Left colon (tissue), 2 donors: ENCODE results near the gene MAS1. TPM values are rescaled to one million over a fixed set of nuclear protein-coding genes. Genes with fewer than 3 reads are reported as not detected.
"Not testable (repeated sequence)": the region's sequence is repeated elsewhere in the genome, so short reads cannot be mapped to it uniquely, and the experiment has no call there.

Experiments
- ATAC-seq: fragments of 200-7000 bp; cut with Tn5 transposase; one replicate; pipeline ENCODE4 v1.9.1; 2020; ENCODE audit warnings: mild to moderate bottlenecking, moderate library complexity
- DNase-seq, 2 donors: peaks; one replicate each; pipeline ENCODE4 v3.0.0-alpha.2; 2020
- intact Hi-C, 2 donors: fragments of 100-400 bp; cut with DNase I in 1 of 2; cut with micrococcal nuclease in 1 of 2; formaldehyde crosslinking; loops; one replicate each; pipeline versions ENCODE4 v1.11.2 to v1.14.0; 2022; cut with DNase I, micrococcal nuclease
- long read RNA-seq: library from polyadenylated mRNA; unstranded; transcript quantifications from one replicate; pipeline ENCODE4 v2.0.0, GENCODE V29; 2021
- total RNA-seq, 2 donors: library from RNA; stranded (reverse); fragmentation: NEBNext Ultra II Directional; extraction: Animal tissue kit (Norgen Biotek cat#: 25700); gene quantifications; one replicate each; pipeline ENCODE4 v1.2.1, GENCODE V29; 2021
- donor health status: DM: no; HTN: no; CAD: no.
- donor health status: DM: yes; HTN: yes; CAD: no.

The MAS1 gene
- not detected for total RNA-seq
- long read RNA-seq, result 0 reads

DNA sequence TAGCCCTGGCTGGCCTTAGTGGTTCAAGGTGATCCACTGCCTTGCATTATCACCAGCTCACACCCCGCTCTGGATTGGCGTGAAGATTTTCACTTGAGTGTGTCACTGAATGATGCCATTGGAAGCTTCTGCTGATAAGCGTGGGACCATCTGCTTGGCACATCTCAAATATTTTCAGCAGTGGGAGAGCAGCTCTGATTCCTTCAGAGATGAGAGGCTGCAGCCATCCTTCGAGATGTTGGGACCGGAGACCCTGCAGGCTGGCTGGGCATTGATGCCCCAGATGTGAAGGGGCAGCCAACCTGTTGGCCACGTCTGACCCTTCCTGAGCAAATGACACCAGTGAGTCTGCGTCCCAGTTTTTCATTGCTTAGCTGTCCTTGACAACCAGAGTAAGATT, at the start of gene MAS1:
Gene MAS1 (plus strand): TSS at position 197 of the 400 bp plus-strand sequence. CDS start 15,968 bp downstream, outside the sequence.
- intact Hi-C loops, result no loop called here
- no peak for ATAC-seq
- DNase-seq, result no peak

DNA sequence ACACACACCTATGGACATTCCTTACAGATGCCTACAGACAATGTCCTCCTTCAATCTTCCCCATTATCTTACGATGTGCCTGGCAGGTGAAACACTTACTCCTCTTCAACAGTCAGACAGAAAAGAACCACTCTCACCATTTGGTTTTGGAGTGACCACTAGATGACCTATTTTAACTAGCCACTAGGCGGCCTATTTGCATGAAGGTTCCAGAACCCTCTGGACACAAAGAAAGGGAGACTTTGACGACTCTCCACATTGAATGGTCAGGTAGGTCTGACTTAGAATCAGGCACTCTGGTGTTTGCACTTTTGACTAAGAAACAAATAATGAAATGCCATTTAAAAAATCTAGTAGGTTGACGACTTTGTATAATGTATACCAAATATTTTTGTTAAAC, 48.8 kb upstream of the MAS1 start:
- no peak for ATAC-seq
- no peak for DNase-seq

DNA sequence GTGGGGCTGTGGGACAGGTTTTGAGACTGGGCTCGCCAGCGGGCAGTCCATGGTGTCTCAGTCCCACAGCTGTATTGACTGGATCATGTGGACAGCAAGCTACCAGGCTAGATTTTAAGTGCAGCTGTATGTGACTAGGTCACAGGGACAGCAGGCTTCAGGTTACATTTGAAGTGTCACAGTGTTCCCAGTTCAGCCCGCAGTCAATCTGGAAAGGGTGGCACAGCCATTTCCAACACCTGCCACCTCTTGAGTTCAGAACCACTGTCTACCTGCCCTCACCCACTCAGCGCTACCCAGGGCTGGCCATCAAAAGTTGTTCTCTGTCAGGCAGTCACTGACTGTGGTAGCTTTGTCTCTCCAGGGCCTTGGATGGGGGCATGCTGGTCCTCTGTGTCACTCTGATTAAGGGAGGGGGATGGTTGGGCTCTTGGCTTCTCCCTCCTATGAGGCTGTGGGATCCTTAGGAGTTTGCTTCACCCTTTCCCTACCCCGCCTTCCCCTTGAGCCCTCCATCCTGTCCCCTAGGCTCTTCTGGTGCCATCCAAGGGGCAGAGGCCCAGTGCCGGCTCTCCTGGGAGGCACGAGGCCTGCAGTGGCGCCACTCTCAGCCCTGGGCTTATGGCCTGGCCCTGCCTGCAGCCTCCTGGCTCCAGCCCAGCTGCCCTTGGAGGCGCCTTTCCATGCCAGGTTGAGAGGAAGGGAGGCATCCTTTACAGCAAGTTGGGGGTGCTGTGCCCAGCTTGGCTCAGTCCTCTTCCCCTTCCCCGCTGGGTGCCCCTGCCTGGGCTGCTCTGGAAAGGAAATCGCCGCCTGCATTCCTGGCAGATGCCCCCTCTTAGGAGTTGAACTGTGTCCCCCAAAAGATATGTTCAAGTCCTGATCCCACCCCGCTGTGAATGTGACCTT, 45.8 kb upstream of the MAS1 start:
- no peak for DNase-seq
- no peak for ATAC-seq
- intact Hi-C loops, result no loop called here

More for the DNA sequence above, 48.8 kb upstream of the MAS1 start:
- intact Hi-C loops, result no loop called here

DNA sequence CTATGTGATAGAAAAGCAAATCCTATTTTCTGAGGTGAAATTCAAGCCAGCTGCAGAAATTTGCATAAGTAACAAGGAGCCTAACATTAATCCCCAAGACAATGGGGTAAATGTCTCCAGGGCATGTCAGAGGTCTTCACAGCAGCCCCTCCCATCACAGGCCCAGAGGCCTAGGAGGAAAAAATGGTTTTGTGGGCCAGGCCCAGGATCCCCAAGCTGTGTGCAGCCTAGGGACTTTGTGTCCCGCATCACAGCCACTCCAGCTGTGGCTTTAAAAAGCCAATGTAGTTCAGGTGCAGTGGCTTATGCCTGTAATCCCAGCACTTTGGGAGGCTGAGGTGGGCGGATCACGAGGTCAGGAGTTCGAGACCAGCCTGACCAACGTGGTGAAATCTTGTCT, 42.2 kb upstream of the MAS1 start:
- intact Hi-C loops, ATAC-seq: not testable (repeated sequence)

DNA sequence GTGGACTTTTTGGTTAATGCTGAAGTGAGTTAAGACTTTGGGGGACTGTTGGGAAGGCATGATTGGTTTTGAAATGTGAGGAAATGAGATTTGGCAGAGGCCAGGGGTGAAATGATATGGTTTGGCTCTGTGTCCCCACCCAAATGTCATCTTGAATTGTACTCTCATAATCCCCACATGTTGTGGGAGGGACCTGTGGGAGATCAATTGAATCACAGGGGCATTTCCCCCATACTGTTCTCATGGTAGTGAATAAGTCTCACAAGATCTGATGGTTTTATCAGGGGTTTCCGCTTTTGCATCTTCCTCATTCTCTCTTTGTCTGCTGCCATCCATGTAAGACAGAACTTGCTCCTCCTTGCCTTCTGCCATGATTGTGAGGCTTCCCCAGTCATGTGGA, 40.9 kb upstream of the MAS1 start:
- ATAC-seq, DNase-seq, intact Hi-C loops: not testable (repeated sequence)

More for the DNA sequence above, 42.2 kb upstream of the MAS1 start:
- DNase-seq, result not testable (repeated sequence)

DNA sequence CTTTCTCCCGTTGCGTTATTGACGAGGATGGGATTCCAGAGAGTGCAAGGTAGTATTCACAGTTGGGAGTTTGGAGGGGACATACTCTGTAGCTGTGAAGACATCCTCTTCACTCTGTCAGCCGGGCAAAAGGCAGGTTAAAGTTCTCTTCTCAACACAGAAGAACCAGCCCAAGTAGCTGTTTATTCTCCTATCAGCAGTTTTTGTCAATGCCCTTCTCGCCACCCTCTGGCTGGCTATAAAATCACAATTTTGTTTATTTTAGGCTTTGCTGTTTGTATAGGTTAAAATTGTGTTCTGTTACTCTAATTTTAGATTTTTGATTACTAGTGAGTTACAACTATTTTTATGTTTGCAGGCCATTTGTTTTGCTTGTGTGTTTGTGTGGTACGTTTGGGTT, 37.9 kb upstream of the MAS1 start:
- DNase-seq (no peak), ATAC-seq (peak; percentile 71)
- intact Hi-C loops, result no loop called here

DNA sequence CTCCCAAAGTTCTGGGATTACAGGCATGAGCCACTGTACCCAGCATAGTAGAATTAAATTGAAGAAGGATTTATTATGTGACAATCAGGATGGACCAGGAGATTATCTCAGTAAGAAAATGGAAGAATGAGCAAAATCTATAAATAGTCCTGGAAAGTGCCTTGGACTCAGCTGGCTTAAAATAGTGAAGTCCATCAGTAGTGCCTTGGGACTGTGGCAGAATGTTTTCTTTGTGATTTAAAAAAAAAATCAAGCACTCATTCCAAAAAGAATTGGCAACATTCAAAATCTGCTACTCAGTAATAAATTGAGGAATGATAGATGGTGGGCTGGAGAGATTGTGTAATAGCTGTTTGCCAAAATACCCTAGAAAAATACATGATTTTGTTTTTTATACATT, 37.0 kb upstream of the MAS1 start:
- DNase-seq, result no peak
- ATAC-seq, result no peak
- intact Hi-C loops, result no loop called here

DNA sequence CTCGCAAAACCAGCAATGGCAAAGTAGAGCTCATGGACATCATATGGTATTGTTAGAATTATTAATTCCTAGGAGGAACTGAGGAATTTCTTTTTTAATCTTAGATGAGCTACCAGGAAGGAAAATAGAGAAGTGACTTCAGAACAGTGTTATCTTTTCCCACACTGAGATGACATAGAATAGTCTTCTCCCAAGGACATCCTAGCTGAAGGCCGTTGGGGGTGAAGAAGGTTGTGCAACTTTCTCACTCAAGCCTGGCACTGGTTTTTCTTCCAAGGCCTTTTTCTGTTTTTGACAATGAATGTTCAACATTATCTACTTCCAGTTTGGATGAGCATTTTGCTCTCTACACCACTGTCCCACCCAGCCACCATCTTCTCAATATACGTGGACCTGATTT, 35.8 kb upstream of the MAS1 start:
- intact Hi-C loops, result no loop called here
- ATAC-seq (no peak), DNase-seq (no peak)

DNA sequence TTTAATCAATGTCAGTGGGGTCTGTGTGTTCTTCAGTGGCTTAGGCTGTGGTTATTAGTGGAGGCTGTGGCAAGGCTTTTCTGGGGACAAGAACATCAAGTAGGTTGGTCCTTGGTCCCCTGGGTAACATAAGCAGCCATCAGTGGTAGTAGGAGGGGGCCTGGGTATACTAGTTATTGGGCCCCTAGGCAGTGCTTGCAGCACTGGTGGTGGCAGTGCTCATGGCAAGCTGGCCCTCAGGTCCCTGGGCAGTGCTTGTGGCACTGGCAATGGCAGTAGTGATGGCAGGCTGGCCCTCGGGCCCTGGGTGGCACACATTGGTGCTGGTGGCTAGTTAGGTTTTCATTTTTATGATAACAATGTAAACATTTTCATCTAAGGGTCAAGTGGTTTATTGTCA, 32.5 kb upstream of the MAS1 start:
- DNase-seq (no peak), ATAC-seq (no peak)
- intact Hi-C loops, result no loop called here

DNA sequence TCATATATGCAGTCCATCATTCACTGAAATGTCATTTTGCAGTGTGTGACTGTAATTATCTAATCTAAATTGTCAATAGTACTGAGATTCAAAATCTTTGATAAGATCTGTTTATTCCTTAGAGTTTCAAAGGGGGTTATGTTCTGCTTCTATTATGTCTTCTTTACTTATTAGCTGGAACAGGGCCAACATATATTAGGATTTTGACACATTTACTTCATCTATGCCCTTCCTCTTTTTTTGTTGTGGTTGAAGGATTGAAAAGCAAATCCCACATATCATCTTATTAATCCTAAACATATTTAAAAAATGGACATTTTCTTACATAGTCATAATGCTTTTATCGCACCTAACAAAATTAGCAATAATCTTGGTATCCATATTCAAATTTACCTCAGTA, 30.3 kb upstream of the MAS1 start:
- intact Hi-C loops, result loop anchor here in 1 of 2 donors (10.0 kb wide), 2 partner anchors 84 to 594 kb away; no protein-coding TSS in a partner anchor
- DNase-seq (no peak), ATAC-seq (no peak)

DNA sequence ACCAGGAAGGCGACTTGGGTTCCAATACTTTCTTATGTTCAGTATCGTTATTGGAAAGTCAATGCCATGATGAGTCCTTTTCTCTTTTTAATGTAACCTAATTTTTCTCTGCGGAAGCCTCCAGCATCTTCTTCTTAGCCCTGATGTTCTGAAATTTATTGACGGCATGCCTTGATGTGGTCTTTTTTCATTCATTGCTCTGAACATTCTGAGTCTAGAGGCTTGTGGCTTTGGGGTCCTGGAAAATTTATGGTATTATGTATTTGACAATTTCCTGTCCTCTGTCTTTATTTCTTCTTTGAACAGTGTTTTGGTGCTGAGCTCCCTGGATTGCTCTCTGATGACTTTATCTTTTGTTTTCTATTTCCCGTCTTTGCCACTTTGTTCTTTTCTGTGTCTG, 28.7 kb upstream of the MAS1 start:
- DNase-seq, result no peak
- no peak for ATAC-seq
- intact Hi-C loops, result loop anchor here in 1 of 2 donors (10.0 kb wide), 2 partner anchors 83 to 593 kb away; no protein-coding TSS in a partner anchor

DNA sequence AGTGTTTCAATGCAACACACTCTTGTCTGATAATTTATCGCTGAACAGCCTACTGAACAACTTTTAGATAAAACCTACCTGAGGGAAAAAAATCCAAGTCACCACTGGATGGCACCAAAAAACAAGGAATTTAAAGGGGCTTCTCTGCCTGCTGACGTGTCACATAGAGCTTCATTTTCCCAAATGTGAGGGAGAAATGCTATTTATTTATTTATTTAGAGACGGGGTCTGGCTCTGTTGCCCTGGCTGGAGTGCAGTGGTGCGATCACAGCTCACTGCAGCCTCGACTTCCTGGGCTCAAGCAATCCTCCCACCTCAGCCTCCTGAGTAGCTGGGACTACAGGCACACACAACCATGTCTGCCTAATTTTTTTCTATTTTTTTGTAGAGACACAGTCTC, 27.4 kb upstream of the MAS1 start:
- ATAC-seq (peak; percentile 75), DNase-seq (peak in 1 of 2 donors; percentile 22)
- intact Hi-C loops, result loop anchor here in 1 of 2 donors (10.0 kb wide), 2 partner anchors 81 to 591 kb away; no protein-coding TSS in a partner anchor

DNA sequence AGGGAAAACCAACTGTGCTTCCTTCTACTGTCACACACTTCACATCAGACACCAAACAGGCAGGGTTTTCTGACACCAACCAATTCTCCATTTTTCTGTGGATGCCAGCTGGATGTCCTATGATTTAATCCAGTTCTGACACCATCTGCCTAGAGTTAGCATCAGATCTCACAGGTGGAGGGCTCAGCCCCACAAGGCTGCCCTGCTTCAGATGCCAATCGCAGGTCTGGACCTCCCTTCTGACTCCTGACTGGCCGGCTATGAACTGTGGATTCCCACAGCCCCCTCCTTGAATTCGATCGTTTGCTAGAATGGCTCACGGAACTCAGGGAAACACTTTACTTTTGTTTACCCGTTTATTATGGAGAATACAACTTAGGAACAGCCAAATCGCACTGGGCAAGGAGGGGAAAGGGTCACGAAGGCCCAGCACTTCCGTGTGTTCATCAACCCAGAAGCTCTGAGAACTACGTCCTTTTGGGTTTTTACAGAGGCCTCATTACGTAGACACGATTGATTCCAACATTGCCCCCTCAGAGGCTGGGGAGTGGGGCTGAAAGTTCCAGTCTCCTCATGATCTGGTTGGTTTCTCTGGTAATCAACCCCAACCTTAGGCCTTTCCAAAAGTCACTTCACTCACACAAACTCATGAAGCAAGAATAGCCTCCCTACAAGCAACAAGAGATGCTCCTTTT, 25.4 kb upstream of the MAS1 start:
- intact Hi-C loops, result loop anchor here in 1 of 2 donors (10.0 kb wide), 2 partner anchors 79 to 589 kb away; no protein-coding TSS in a partner anchor
- no peak for ATAC-seq

DNA sequence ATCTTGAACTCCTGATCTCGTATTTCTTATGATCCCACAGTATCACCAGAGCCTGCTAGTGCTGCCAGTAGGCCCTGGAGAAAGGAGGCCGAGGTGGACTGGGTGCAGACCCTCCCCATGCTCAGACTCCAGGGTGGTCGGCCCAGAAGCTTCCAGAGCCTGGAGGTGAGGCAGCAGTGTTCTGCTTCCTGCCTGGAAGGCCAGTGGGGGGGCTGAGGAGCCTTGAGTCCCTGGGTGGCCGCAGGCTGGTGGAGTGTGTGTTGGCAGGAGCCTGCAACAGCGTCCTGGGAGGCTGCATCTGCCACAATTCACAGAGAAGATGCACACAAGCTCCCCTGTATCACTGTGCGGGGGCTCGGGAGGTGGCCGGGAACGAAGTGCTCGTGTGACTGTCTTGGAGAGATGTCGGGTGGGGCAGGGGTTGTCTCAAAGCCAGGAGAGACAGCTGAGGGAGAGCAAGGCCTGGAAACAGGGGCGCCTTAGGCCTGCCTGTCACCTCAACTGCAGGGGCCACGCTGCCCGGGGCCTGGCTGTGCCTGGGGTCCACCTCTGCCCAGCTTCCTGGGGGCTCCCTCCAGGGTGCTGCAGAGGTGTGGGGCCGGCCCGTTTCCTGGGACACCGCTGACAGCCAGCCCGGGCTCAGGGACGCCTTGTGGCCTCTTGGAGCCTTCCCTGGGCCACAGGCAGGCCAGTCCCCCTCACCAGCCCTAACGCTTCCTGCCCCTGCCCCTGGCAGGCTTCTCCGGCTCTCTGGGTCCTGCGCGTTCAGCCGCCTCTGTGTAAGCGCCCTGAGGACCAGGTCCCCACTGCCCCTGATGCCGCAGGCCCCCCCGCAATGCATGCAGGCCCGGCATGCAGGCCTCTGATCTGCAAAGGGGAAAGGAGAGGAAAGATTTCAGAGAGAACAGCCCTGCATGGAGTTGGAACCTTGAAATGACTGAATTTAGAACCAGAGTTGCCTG, 24.2 kb upstream of the MAS1 start:
- intact Hi-C loops, result loop anchor here in 1 of 2 donors (10.0 kb wide), 2 partner anchors 78 to 588 kb away; no protein-coding TSS in a partner anchor
- ATAC-seq, result no peak

More for the DNA sequence above, 25.4 kb upstream of the MAS1 start:
- no peak for DNase-seq

DNA sequence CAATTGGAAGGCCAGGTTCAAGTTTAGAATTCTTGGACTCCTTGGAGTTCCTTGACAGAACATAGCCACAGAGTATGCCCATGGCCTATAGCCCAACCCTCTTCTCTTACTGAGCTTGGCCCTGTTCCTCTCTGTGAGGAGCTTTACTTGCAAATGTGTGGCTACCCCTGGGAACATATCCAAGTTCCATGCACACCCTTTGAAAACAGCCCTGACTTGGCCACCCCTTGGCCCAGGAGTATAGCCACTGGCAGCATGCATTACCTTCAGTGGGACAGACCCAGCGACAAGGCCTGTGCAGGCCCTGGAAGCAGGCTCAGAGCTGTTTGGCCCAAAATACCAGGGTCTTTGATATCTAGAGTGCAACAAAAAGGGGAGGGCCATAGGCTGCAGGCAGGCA, 19.5 kb upstream of the MAS1 start:
- intact Hi-C loops, result no loop called here
- ATAC-seq (no peak), DNase-seq (no peak)

More for the DNA sequence above, 24.2 kb upstream of the MAS1 start:
- no peak for DNase-seq

DNA sequence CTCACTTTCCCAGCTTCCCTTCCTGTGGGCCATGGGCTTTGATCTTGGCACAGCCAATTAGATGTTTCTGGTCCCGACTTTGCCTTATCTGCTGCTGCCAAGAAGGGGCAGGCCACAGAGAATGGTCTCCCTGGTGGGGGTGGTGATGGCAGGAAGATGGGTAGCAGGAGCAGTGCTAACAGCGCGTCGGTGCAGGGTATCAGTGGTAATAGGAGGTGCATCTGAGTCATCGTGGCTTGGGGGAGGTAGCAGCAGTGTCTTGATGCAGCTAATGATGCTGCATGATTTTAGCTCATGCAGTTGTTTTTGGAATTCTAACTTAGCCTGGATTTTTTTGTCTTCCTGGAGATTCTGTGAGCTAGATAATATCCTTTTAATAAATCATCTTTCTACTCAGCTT, 18.9 kb upstream of the MAS1 start:
- no peak for ATAC-seq
- intact Hi-C loops, result no loop called here
- no peak for DNase-seq

DNA sequence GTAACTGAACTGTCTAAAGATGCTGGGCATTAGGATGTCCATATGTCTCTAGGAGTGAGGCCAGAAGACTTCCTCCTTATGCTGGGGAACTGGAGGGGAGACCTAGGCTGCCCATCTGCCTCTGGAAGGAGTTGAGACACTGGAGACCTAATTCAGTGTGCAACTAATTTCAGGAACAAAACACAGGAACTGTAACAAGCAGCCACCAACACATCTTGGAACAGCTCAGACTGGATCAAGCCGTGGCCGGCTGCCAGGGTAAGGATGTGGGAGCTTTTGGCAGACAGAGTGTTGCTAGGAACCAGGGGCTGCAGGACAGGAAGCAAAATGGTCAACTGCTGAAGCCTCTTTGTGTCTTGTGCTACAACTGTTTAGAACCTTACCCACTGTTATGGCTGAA, 16.4 kb upstream of the MAS1 start:
- intact Hi-C loops, result no loop called here
- ATAC-seq, result no peak
- no peak for DNase-seq

DNA sequence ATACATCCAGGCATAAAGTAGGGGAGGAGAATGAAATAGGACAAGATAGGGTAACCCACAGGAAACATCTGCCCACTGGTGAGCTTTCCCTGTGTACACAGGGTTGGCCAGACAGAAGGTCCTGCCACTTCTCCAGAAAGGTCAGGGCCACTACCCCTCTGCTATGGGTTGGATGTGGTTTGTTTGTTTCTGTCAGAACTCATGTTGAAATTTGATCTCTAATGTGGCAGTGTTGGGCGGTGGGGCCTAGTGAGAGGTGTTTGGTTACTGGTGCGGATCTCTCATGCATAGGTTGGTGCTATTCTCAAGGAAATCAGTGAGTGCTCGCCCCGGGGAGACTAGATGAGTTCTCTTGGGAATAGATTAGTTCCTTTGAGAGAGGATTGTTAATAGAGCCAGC, 15.6 kb upstream of the MAS1 start:
- no peak for ATAC-seq
- intact Hi-C loops, result no loop called here
- DNase-seq, result no peak

DNA sequence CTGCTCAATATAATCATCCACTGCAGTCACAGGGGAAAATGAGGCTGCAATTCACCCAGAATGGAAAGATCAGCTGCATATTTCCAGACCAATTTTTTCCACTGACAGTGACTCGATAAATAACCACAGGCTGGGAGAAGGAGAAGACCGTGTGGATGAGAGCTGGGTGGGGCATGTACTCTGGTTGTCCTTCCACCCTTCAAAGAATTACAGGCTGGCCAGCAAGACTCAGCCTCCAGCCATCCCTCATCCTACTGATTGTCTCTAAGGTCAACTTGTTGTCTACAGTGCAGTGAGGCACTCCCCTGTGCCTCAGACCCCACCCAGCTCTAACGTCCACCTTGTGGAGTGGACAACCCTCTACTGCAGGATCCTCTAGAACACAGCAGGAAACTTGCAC, 14.5 kb upstream of the MAS1 start:
- DNase-seq (no peak), ATAC-seq (no peak)
- intact Hi-C loops, result no loop called here
